ENCODE measurements around the gene NCOA5.
"Not testable (repeated sequence)": the region's sequence is repeated elsewhere in the genome, so short reads cannot be mapped to it uniquely, and the experiment has no call there.

The NCOA5 gene

GRCh38 chr20:46120136-46120535 lies 30.4 kb upstream of the NCOA5 start:
- no peak for DNase-seq (ENCODE audit: low read depth in 2 of 2)

- DNase-seq (ENCODE audit: low read depth in 2 of 2): no peak
Observed at GRCh38 chr20:46119547-46119946, 29.8 kb upstream of the NCOA5 start.

- DNase-seq (ENCODE audit: low read depth in 2 of 2): no peak
Observed at GRCh38 chr20:46119028-46119546, 29.3 kb upstream of the NCOA5 start.

- no peak for DNase-seq (ENCODE audit: low read depth in 2 of 2)
Observed at GRCh38 chr20:46118481-46119020, 28.8 kb upstream of the NCOA5 start.

- DNase-seq (ENCODE audit: low read depth in 2 of 2): peak; percentile 47 to 63
Observed at GRCh38 chr20:46117704-46118467, 28.1 kb upstream of the NCOA5 start, which contains the start of gene CD40. TSS of gene CD40 (plus strand) at chr20:46118314. CDS start at chr20:46118344, 30 bp downstream.

GRCh38 chr20:46114449-46114848 lies 24.7 kb upstream of the NCOA5 start:
- DNase-seq (ENCODE audit: low read depth in 2 of 2): no peak

- no peak for DNase-seq (ENCODE audit: low read depth in 2 of 2)
Observed at GRCh38 chr20:46113113-46113470, 23.3 kb upstream of the NCOA5 start.

GRCh38 chr20:46112430-46113112 lies 22.8 kb upstream of the NCOA5 start:
- DNase-seq (ENCODE audit: low read depth in 2 of 2): no peak

- no peak for DNase-seq (ENCODE audit: low read depth in 2 of 2)
Observed at GRCh38 chr20:46111836-46112212, 22.1 kb upstream of the NCOA5 start.

- no peak for DNase-seq (ENCODE audit: low read depth in 2 of 2)
Observed at GRCh38 chr20:46111028-46111835, 21.5 kb upstream of the NCOA5 start.

- DNase-seq (ENCODE audit: low read depth in 2 of 2): no peak
Observed at GRCh38 chr20:46108976-46109375, 19.2 kb upstream of the NCOA5 start.

- no peak for DNase-seq (ENCODE audit: low read depth in 2 of 2)
Observed at GRCh38 chr20:46108435-46108841, 18.7 kb upstream of the NCOA5 start.

GRCh38 chr20:46107061-46107460 lies 17.3 kb upstream of the NCOA5 start:
- DNase-seq (ENCODE audit: low read depth in 2 of 2): no peak

GRCh38 chr20:46104262-46104661 lies 14.5 kb upstream of the NCOA5 start:
- DNase-seq (ENCODE audit: low read depth in 2 of 2): no peak

- DNase-seq (ENCODE audit: low read depth in 2 of 2): no peak
Observed at GRCh38 chr20:46102940-46103339, 13.2 kb upstream of the NCOA5 start.

GRCh38 chr20:46101957-46102356 lies 12.2 kb upstream of the NCOA5 start:
- no peak for DNase-seq (ENCODE audit: low read depth in 2 of 2)

- DNase-seq (ENCODE audit: low read depth in 2 of 2): no peak
Observed at GRCh38 chr20:46100988-46101387, 11.2 kb upstream of the NCOA5 start.

- not testable (repeated sequence) for DNase-seq (ENCODE audit: low read depth in 2 of 2)
Observed at GRCh38 chr20:46100444-46100843, 10.7 kb upstream of the NCOA5 start.

- no peak for DNase-seq (ENCODE audit: low read depth in 2 of 2)
Observed at GRCh38 chr20:46099491-46100287, 9.9 kb upstream of the NCOA5 start.

- DNase-seq (ENCODE audit: low read depth in 2 of 2): no peak
Observed at GRCh38 chr20:46093531-46093930, 3.8 kb upstream of the NCOA5 start.
